GM19025 (cell line): ENCODE measurements around the gene TEX12.
"Not testable (repeated sequence)": the region's sequence is repeated elsewhere in the genome, so short reads cannot be mapped to it uniquely, and the experiment has no call there.

Experiments used
- ATAC-seq: cut with Tn5 transposase; IDR thresholded peaks from one replicate; pipeline ENCODE4 v1.9.1; 2021; ENCODE audit warnings: mild to moderate bottlenecking, low read depth, moderate library complexity; ENCODE audit not compliant: unreplicated experiment

The TEX12 gene

GRCh38 chr11:112163875-112164685 is 3.1 kb upstream of the TEX12 start, which contains the start of gene IL18:
Gene IL18 (minus strand): TSS chr11:112164094. CDS start chr11:112155053, 9,041 bp downstream.
- ATAC-seq: no peak

DNA sequence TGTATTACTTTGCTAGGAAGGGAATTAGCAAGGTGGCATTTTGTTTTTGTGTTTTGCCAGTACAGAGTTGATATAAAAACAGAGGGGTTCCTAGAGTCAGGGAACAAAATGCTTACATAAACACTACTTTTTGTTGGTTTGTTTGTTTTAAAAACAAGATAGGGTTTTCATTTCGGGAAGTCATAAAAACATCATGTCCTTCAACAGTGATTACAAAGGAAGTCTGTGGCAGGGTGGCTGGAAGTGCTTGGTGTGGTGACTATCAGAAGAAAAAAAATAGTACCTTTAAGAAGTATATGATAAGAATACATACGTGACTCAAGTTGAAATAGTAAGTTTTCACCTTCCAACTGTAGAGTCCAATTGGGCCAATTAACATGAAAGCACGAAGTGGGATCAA is 2.1 kb upstream of the TEX12 start:
- ATAC-seq: no peak

DNA sequence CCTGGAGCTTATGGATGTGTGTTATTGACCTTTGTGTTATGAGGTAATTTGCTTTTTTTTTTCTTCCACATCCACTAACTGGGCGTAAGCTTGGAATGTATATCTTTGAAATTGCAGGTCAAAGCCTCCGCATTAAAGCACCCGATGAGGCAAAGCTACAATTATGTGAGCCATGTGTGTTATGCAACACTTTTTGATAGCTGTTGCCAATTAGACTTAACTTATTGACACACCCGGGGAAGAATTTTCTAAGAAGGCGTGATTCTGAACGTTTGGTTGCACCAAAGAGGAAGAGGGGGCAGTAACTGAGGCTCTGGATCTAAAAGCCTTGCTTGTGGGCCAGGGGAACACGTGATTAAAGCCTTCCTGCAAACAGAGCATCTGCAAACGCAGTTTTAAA is 610 bp upstream of the TEX12 start:
- no peak for ATAC-seq

- no peak for ATAC-seq
Observed at GRCh38 chr11:112172362-112172994, 5.3 kb downstream of the TEX12 start.

DNA sequence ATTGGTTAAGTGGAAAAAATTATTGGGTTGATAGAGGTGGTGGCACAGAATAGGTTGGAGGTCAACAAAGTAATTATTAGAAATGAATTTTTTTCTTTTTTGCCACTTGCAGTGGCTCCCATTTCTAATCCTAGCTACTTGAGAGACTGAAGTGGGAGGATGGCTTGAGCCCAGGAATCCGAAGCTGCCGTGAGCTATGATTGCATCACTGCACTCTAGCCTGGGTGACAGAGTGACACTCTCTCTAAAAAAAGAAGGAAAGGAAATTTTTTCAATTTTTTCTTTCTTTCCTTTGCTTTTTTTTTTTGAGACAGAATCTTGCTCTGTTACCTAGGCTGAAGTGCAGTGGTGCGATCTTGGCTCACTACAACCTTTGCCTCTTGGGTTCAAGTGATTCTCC is 6.0 kb downstream of the TEX12 start:
- ATAC-seq: no peak

DNA sequence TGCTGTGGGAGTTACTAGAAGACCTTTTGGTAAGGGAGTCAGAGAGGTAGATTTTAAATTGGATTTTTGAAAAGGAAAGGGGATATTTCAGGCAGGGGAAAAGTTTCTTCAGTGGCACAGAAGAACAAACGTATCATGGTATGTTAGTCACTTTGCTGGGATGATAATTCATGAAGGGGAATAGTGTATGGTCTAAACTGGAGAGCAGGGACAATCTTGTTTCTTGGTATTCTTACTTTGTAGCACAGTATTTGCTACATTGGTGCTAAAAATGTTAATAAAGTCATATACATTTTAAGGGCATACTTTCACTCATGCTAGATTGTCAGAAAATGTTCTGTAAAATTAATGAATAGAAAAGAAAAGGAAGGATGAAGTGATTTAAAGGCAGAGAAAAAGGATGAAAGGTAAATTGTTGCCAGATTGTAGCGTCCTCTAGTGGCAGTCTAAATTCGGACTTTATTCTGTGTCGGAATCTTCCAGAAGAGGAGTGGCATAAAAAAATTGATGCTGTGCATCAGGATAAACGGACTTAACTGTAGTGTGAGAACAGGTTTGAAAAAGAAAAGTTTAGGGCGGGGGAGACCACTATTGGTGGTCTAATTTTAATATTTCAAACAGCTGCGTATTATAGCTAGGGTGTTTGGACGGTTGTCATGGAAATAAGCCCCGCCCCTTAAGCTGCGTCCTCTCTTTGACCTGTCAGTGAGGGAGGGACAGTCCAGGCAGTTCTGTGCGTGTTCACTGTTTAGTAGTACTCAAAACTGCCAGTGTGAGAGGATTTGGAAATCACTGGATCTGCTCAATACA is 7.8 kb downstream of the TEX12 start, which contains the start of gene BCO2:
TSS of gene BCO2 (plus strand) at position 724 of the 810 bp plus-strand sequence. CDS start 90 bp downstream, outside the sequence.
- no peak for ATAC-seq

DNA sequence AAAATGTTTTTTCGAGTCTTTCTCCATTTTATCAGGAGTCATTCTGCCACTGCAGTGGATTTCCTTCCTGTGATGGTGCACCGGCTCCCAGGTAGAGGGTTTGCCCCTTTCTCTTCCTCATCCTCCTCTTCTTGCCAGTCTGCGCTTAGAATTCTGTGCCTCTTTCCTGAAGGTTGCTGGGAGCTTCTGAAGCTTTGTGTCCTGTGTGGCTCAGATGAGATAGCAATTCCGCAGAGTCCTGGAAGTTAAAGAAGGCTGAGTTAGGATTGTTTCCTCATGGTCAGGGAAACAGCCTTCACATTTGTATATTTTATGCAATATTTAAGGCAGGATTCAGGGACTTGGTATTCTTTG is 8.4 kb downstream of the TEX12 start:
- ATAC-seq: no peak

DNA sequence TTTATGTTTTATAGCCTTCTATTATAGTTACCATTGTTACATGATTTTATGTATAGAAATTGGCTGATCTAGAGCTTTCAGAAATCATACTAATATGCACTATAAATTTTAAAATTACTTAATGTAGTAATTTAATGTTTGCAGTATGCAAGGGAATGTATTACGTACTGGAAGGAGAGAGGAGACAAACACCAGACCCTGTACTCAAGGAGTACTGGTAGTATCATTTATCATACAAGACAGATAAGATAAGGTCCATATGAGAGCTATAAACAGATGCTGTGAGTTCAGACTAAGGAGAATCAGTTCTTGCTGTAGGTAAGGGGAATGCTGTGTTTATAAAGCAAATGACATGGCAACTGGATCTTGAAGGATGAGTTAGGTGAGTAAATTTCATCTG is 8.9 kb downstream of the TEX12 start:
- no peak for ATAC-seq

- no peak for ATAC-seq
Observed at GRCh38 chr11:112177589-112177988, 10.4 kb downstream of the TEX12 start.

GRCh38 chr11:112178428-112178827 is 11.3 kb downstream of the TEX12 start:
- no peak for ATAC-seq

DNA sequence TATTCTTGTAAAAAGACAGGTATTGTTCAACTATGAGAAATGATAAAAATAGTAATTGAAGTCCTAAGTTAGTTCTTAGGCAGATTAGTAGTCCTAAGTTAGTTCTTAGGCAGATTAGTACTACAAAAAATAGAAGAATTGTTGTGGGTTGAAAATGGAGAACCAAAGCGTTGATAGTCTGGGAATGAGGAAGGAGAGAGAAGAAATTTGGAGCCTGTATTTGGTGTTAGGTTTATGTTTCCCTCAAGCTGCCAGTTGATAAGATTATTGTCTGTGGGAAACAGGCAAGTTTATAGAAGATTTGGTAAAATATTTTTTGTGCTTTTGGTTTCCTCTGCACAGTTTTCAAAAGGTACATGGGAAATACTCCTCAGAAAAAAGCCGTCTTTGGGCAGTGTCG is 11.8 kb downstream of the TEX12 start:
- ATAC-seq: no peak

DNA sequence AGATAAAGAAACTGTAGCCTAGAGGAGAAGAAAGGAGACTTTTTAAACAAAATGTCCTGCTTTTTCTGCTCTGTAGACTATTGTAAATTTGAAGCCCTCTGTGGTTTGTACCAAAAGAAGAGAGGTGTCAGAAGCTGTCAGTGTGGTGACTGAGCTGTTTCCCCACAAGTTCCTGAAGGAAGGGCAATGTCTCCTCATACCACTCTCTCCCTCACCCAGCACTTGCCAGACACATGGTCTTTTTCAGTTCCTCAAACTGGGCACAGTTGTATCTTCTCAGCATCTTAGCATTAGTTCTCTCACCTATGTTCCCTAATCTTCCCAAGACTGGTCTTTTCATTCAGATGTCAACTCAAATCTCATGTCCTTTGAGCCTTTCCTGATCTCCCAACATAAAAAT is 12.4 kb downstream of the TEX12 start:
- no peak for ATAC-seq

DNA sequence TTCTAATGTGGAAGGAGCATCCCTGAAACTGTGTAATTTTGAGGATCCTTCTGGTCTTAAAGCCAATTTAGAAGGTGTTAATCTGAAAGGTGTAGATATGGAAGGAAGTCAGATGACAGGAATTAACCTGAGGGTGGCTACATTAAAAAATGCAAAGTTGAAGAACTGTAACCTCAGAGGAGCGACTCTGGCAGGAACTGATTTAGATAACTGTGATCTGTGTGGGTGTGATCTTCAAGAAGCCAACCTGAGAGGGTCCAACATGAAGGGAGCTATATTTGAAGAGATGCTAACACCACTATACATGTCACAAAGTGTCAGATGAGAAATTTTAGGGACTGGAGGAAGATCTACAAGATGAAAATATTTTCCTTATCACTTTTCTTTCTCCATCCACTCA is 15.7 kb downstream of the TEX12 start:
- no peak for ATAC-seq

DNA sequence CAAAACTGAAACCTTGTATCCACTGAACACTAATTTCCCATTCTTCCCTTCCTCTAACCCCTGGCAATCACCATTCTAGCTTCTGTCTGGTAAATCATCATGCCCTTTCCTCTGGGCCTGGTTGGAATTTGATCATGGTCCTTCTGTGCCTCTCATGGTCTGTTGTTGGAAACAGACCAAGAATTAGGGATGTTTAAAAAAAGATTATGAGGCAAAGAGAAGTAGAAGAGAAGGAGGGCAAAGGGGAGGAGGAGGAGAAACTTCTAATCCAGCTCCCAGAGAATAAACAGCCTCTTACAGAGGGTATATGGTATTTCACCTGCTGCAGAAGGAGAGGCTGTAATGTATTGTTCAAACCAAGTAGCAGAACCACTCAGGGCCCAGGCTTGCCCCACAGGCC is 18.7 kb downstream of the TEX12 start:
- ATAC-seq: no peak

DNA sequence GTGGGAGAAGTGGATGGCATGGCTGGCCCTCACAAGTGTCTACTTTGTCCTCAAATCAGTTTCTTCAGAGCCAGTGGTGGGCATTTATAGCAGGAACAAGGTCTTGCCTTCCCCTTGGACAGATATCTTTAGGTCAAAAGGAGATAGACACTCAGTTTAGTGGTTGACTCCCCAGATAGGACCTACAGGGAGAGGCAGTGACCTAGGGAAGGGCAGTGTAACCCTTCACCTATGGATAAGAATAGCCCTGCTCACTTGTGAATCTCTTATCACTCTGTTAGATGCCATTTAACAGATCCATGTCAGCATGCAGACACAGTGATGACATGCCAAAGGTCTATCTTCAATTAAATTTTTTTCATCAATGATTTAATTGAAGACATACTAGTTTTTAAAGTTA is 19.1 kb downstream of the TEX12 start:
- no peak for ATAC-seq

DNA sequence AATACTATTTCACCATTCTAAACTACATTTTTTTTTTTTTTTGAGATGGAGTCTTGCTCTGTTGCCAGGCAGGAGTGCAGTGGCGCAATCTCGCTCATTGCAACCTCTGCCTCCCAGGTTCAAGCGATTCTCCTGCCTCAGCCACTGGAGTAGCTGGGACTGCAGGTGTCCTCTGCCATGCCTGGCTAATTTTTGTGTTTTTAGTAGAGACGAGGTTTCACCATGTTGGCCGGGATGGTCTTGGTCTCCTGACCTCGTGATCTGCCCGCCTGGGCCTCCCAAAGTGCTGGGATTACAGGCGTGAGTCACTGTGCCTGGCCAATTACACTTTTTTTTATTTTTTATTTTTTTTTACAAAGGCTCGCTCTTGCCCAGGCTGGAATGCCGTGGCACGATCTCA is 27.9 kb downstream of the TEX12 start:
- not testable (repeated sequence) for ATAC-seq

GRCh38 chr11:112195951-112196351 is 28.8 kb downstream of the TEX12 start:
- no peak for ATAC-seq

DNA sequence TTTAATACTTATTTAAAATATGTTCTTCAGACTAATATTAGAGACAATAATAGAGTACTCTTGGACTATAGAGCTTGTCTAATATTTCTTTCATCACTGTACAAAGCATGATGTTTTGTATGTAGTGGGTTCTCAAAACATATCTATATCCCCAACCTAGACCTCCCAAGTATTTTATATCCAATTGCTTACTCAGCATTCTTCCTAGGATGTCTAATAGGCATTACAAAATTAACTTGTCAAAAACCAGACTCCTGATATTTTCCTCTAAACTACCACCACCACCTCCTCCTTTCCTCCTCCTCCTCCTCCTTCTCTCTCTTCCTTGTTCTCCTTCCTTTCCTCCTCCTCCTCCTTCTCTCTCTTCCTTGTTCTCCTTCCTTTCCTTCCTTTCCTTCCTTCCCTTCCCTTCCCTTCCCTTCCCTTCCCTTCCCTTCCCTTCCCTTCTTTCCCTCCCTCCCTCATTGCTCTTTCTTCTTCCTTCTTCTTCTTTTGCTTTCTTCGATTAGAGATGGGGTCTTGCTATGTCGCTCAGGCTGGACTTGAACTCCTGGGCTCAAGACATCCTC is 29.4 kb downstream of the TEX12 start:
- ATAC-seq: no peak

- ATAC-seq: not testable (repeated sequence)
Observed at GRCh38 chr11:112199101-112199500, 31.9 kb downstream of the TEX12 start.

- no peak for ATAC-seq
Observed at GRCh38 chr11:112200252-112200651, 33.1 kb downstream of the TEX12 start.

DNA sequence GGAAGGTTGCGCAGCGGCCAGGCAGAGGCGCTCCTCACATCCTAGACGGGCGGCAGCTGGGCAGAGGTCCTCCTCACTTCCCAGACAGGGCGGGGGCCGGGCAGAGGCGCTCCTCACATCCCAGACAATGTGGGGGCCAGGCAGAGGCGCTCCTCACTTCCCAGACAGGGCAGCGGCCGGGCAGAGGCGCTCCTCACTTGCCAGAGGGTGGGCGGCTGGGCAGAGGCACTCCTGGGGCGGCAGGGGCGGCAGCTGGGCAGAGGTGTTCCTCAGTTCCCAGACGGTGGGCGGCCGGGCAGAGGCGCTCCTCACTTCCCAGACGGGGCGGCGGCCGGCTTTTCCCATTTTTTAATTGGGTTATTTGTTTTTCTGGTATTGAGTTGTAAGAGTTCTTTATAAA is 38.9 kb downstream of the TEX12 start:
- no peak for ATAC-seq
